WERI-Rb-1 (cell line): ENCODE measurements around the gene TANC1.

Source experiments
- DNase-seq: peaks from one replicate; pipeline ENCODE4 v3.0.0-alpha.2; 2020
- H3K27ac ChIP-seq: fragments of 250-450 bp; sonication (Bioruptor Pico); 2 replicates; pipeline ENCODE4 v1.5.1; 2020; ENCODE audit warnings: mild to moderate bottlenecking, moderate library complexity
- H3K27me3 ChIP-seq: fragments of 250-450 bp; sonication (Bioruptor Pico); 2 replicates; pipeline ENCODE4 v1.5.1; 2021; ENCODE audit warnings: mild to moderate bottlenecking, low read depth, moderate library complexity; ENCODE audit not compliant: insufficient read depth, severe bottlenecking
- H3K36me3 ChIP-seq: fragments of 250-450 bp; sonication (Bioruptor Pico); 2 replicates; pipeline ENCODE4 v1.5.1; 2020; ENCODE audit warnings: mild to moderate bottlenecking, moderate library complexity
- H3K4me3 ChIP-seq: 2 replicates; pipeline ENCODE4 v1.5.1; 2011; ENCODE audit warnings: low read depth, mild to moderate bottlenecking, control low read depth, low read length
- H3K9me3 ChIP-seq: fragments of 250-450 bp; sonication (Bioruptor Pico); 2 replicates; pipeline ENCODE4 v1.5.1; 2021; ENCODE audit warnings: mild to moderate bottlenecking, moderate library complexity; ENCODE audit not compliant: severe bottlenecking
- CTCF ChIP-seq: IDR thresholded peaks from 2 replicates; pipeline ENCODE4 v1.5.1; 2011; ENCODE audit warnings: low read depth, mild to moderate bottlenecking, control low read depth, inconsistent platforms, low read length

TANC1 gene

GRCh38 chr2:159148901-159149300 is 180.5 kb downstream of the TANC1 start:
- no peak for DNase-seq
- no peak for TF ChIP-seq CTCF

GRCh38 chr2:159149747-159150146 is 181.3 kb downstream of the TANC1 start:
- Histone ChIP-seq H3K27ac (no peak overlapping the region), H3K4me3 (no peak overlapping the region), H3K27me3 (no peaks in the 10 kb centered on the region), H3K36me3 (peaks cover 10% of the 10 kb centered on the region), H3K9me3 (no peaks in the 10 kb centered on the region)
- no peak for DNase-seq
- TF ChIP-seq CTCF = no peak

More at GRCh38 chr2:159148901-159149300, 180.5 kb downstream of the TANC1 start:
- Histone ChIP-seq H3K27ac (no peak overlapping the region), H3K36me3 (peaks cover 10% of the 10 kb centered on the region), H3K4me3 (no peak overlapping the region), H3K27me3 (no peaks in the 10 kb centered on the region), H3K9me3 (no peaks in the 10 kb centered on the region)

GRCh38 chr2:159150280-159150746 is 181.9 kb downstream of the TANC1 start:
- TF ChIP-seq CTCF = no peak
- Histone ChIP-seq H3K27me3 (no peaks in the 10 kb centered on the region), H3K4me3 (no peak overlapping the region), H3K9me3 (no peaks in the 10 kb centered on the region), H3K27ac (no peak overlapping the region), H3K36me3 (peaks cover 10% of the 10 kb centered on the region)
- DNase-seq = no peak

- Histone ChIP-seq H3K36me3 (peaks cover 10% of the 10 kb centered on the region), H3K27ac (no peak overlapping the region), H3K9me3 (no peaks in the 10 kb centered on the region), H3K4me3 (no peak overlapping the region), H3K27me3 (no peaks in the 10 kb centered on the region)
- no peak for TF ChIP-seq CTCF
- no peak for DNase-seq
Observed at GRCh38 chr2:159151198-159152127, 183.0 kb downstream of the TANC1 start.

- no peak overlapping the region for H3K27ac ChIP-seq
- H3K27me3 ChIP-seq = no peaks in the 10 kb centered on the region
- H3K4me3 ChIP-seq = no peak overlapping the region
- H3K9me3 ChIP-seq = no peaks in the 10 kb centered on the region
- no peak for TF ChIP-seq CTCF
- peaks cover 10% of the 10 kb centered on the region for H3K36me3 ChIP-seq
- DNase-seq = no peak
Observed at GRCh38 chr2:159152128-159152778, 183.8 kb downstream of the TANC1 start.
